HT1080 (cell line): ENCODE data around the gene MRPL49. TPM values are rescaled to one million over a fixed set of nuclear protein-coding genes. Genes with fewer than 3 reads are reported as not detected.
A peak's percentile ranks its signal among the peaks of the same experiment; 100 is the strongest.
"Not testable (repeated sequence)": the region's sequence is repeated elsewhere in the genome, so short reads cannot be mapped to it uniquely, and the experiment has no call there.

Source experiments
- DNase-seq: peaks from one replicate; pipeline ENCODE4 v3.0.0-alpha.2; 2015; ENCODE audit warnings: low read depth
- total RNA-seq: library from RNA; depleted of rRNA; stranded (reverse); fragments of >200 nt; shearing (Covaris generic); gene quantifications from 2 replicates; pipeline ENCODE4 v1.2.3, GENCODE V29; 2014

Gene MRPL49
- total RNA-seq, 1 experiment from 2014 or later = 124 TPM

DNA sequence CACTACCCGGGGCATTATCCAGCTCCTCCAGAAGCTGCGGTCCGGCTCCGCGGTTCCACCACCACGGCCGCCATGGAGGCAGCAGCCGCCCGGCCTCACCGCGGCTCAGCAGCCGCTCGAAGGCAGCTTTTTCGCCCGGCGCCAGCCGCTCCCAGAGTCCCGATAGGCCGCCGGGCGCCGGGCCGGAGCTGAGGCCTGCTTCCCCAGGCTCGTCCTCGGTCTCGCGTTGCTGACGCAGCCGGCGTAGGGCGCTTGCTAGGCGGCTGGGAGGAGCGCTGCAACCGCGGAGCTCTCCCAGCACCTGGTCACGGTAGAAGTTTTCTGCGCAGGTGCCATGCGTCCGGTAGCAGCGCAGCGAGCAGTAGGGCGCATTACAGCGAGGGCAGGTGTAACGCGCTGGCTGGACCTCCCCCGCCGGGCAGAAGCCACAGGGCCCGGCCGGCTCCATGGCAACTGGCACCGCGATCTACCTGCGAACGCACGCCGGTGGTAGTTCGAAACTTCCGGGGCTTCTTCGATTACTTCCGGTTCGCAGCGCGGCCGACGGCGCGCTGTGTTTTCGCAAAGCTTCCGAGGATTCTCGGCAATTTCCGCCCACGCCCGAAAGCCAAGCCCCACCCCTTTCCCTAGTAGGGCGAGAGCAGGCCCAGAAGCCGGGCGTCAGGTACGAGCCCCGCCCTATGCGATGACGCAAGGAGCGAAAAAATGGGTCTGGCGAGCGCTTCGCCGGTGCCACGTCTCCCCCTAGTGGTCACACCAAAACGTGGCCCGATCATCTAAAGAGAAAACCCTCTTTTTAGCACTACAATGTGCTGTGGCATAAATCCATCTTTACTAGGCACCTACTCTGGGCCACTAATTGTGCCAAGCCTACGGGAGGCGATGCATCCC lies 4.7 kb upstream of the MRPL49 start, which contains the start of gene ZNHIT2:
Gene ZNHIT2, minus strand, starts transcription at position 496 of the 891 bp plus-strand sequence. Its CDS starts 48 bp downstream, at position 448.
- peak; percentile 98 for DNase-seq

DNA sequence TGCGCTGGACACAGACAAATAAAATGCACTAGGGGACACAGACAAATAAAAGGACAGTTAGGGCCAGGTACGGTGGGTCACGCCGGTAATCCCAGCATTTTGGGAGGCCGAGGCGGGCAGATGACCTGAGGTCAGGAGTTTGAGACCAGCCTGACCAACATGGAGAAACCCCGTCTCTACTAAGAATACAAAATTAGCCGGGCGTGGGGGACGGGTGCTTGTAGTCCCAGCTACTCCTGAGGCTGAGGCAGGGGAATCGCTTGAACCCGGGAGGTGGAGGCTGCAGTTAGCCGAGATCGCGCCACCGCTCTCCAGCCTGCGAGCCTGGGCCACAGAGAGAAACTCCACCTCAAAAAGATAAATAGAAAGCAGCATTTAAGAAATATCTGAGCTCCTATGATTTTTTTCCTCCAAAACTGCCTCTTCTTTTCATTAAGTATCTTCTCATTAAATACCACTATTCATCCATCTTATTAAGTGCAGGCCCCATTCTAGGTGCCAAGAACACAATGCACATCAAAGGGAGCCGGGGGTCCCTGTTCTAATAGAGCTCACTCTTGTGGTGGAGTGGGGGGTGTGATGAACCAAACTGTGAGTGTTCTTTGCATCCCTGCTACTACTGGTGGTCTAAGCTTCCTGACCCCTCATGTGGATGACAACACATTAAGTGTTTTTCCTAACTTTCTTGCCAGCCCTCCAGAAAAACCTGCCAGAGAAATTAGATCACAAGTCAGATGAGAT lies 3.9 kb upstream of the MRPL49 start:
- no peak for DNase-seq

DNA sequence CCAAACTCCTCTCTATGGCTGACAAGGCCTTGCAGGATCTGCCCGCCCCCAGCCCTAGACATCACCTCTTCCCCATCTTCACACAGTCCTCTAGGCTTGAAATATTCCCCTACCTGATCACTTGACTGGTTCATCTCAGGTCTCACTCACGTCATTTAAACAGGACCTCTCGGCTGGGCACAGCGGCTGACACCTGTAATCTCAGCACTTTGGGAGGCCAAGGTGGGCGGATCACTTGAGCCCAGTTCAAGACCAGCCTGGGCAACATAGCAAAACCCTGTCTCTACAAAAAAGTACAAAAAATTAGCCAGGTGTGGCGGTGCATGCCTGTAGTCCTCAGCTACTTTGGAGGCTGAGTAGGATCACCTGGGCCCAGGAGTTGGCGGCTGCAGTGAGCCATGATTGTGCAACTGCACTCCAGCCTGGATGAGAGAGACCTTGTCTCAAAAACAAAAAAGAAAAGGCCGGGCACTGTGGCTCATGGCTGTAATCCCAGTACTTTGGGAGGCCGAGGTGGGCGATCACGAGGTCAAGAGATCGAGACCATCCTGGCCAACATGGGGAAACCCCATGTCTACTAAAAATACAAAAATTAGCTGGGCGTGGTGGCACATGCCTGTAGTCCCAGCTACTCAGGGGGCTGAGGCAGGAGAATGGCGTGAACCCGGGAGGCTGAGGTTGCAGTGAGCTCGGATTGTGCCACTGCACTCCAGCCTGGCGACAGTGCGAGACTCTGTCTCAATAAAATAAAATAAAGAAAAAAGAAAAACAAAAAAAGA lies 3.0 kb upstream of the MRPL49 start:
- not testable (repeated sequence) for DNase-seq

DNA sequence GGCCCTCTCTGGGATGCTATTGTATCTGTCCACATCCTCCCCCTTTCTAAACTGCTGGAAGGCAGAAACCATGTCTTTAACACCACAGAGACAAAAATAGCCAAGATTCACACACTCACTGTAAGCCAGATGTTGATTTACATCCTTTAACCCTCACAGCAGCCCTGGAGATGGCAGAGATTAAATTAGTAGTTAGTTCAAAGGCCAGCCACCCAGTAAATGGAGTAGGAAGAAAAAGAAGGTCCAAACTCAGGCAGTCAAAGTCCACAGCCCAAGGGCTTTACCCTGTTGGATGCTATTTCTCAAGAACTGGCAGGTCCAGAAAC lies 2.5 kb upstream of the MRPL49 start:
- DNase-seq = no peak

GRCh38 chr11:65120831-65121230 lies 1.3 kb upstream of the MRPL49 start:
- no peak for DNase-seq

DNA sequence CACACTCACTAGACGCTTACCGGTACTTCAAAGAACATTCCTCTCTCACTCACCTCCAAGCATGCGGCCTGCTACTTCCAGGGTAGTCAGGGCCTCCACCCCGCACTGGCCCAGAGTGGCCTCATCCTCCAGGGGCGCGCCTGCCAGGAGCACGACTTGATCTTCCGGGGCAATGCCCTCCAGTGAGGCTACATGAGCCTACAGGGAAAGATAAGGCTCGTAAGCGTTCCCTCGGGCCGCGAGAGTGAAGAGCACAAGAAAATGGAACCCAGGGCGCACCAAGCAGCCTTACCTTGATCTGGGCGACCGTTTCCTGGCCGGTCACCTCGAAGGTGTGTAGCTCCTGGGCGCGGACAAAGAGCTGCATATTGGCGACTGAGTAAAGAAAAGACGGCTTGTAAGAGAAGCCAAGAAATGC lies 665 bp upstream of the MRPL49 start:
- DNase-seq = no peak

DNA sequence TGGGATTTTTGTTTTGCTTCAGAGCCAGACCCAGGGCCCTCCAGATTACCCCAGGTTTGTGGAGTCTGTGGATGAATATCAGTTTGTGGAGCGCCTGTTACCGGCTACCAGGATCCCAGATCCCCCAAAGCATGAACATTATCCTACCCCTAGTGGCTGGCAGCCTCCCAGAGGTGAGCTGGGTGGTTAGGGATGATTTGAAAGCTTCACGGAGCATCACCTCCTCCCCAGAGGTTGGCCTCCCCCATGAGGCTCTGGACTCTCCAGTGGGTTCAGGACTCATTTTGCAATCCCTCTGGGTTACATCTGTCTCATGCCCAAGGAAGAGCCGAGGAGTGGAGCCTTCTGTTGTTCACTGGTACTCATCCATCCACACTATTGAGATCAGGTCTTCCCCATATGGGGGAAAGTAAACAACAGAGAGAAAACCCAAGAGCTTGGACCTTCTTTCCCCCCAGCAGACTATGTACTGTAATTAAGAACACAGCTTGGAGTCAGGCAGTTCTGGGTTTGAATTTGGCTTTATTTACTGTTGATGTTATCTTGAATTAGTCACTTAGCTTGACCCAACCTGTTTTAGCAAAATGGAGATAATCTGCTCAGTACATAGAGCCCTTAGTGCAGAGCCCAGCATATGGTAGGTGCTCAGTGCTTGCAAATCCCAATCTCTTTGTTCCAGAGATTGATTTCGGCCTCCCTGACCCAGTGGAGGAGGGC lies 2.5 kb downstream of the MRPL49 start:
- DNase-seq = no peak

DNA sequence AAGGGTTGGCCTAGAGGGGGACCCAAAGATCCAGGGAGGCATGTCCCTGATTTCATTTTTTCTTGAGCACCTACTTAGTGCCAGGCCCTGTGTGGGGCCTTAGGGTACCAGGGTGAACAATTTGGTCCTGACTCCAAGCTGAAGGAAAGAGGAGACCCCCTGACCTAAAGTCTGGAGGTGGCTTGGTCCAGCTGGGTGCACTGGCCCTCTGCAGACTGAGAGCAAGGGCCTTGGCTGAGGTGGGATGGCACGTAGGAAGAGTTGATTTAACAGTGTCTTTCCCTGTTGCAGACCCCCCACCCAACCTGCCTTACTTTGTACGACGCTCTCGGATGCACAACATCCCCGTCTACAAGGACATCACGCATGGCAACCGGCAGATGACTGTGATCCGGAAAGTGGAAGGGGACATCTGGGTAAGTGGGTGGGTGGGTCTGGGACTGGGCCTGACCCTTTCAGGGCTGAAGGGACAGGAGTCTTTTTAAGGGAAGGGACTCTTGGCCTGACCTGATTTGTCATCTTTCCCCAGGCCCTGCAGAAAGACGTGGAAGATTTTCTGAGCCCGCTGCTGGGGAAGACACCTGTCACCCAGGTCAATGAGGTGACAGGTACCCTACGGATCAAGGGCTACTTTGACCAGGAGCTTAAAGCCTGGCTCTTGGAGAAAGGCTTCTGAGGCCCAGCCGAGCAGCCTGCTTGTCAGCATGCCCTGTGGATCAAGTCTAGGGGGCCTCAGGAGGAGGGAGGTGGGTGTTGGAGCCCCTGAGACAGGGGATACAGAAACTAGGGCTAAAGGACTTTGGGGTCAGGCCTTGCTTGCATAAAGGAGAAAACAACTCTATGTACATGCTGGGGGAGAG lies 3.3 kb downstream of the MRPL49 start:
- no peak for DNase-seq

DNA sequence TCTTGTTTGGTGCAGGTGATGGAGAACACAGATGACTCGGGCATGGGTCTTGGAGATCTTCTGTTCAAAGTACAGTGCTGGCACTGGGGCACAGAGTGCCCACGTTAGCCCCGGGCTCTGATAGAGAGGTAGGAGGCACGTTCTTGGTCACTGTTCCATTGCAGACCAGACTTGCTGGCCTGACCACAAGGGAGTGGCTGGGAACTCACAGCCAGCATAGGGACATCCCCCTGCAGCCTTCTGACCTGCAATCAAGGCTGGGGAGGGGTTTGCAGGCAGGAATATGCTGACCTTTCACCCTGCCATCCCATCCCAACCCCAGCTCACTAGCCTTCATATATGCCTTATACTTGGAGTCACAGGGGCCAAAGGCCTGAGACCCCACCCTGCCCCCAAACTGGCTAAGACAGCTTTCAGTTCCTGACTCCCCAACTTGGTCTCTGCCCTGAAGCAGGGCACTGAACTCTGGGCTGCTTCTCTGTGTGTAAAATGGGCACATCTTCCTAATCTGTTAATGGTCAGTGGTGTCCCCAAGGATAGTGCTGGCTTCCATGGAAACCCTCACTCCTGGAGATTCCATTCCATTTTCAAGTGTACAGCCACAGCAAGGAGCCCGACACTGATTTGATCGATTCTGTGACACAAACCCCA lies 4.6 kb downstream of the MRPL49 start:
- no peak for DNase-seq

DNA sequence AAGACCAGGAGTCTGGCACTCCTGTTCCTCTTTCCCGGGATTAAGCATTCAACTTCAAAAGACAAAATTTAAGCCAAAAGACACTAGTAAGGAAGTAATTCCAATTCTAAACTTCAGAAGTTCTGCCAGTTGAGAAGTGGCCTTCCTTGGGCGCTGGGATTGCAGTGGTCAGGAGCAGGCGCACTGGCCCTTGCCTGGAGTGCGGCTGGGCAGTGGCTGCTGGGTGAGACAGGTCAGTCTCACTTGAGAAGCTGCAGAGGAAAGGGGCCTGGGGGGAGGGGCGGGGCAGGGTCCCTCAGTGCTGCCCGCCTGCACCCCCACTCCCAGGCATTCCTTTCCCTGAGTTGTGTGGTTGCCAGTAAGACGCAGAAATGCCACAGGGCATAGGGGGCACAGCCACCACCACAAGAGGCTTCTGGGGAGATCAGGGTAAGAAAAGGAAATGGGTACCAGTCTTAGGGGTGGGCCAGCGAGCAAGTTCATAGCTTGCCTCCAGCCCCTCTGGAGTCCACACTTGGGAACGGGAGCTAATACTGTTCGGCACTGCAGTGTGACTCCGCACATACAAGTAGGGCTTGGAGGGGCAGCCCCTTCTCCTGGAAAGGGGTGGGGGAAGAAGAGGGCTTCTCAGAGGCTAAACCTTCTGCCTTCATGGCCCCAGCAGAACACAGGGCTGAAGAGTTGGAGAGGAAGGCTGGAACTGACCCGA lies 5.5 kb downstream of the MRPL49 start:
- no peak for DNase-seq

DNA sequence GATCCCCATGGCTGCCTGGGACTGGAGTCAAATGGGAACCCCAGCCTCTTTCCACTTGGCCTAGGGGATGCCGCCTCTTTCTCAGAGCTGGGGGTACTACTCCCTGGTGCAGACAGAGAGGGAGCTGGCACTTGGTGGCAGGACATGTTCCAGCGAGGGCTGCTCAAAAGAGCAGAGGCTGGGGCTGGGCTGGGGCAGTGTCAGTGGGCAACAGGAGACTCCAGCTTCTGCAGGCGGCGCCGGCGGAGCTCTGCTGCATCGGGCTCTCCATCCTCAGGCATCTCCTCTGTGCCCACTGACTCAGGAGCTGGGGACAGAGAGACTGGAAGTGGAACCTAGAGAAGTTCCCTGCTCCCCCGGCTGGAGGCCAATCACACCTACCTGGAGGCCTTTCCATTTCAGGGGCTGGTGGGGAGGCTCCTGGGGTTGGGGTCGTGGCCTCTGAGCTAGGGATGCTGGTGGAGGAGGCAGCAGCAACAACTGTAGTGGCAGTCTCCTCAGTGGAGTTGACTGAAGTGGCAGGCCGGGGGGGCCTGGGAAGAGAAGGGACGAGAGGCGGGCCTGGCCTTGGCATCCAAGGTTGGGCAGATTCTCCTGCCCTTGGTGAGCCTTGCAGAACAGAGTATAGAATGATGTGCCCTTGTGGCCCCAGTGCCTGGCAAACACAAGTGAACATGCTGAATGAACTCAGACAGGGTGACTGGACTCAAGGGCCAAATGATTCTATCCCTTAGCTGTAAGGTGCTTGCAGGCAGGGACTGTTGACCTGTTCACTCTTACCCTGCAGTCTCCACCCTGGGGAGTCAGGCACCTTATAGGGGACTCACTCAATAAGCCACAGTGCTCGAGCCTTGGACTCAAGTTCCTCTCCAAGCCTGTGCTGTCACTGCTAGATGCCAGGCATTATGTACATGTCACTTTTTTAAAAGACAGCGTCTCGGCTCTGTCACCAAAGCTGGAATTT lies 6.3 kb downstream of the MRPL49 start:
- DNase-seq = no peak

GRCh38 chr11:65129649-65130441 lies 7.7 kb downstream of the MRPL49 start:
- no peak for DNase-seq

GRCh38 chr11:65130631-65131416 lies 8.7 kb downstream of the MRPL49 start:
- DNase-seq = no peak

DNA sequence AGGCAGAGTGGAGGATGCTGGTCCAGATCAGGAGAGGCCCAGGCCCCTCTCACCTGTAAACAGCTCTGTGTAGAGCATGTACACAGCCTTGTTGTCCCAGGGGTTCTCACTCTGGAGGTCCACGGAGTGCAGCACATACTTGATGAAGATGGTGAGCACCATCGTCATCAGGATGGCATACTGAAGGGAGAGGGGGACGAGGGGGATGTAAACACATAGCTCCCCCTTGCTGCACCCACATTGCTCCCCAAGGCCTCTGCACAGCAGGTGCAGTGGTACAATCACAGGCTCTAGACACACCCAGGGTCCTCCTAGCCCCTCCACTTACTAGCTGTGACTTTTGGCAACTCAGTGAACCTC lies 9.3 kb downstream of the MRPL49 start:
- DNase-seq = no peak

DNA sequence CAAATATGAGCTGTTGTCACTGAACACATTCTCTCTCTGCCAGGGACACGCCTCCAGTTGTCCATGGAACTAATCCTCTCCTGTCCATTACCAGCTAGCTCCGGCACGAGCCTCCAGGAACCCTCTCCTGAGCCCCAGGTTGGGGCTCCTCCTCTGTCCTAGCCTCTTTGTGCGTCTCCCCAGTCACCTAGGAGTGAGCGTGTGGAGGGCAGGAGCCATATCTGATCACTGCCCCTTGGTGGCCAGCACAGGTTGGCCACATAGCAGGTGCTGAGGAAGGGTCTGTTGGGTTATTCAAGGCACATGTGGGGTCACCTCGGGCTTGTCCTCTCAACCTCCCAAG lies 9.7 kb downstream of the MRPL49 start:
- no peak for DNase-seq

DNA sequence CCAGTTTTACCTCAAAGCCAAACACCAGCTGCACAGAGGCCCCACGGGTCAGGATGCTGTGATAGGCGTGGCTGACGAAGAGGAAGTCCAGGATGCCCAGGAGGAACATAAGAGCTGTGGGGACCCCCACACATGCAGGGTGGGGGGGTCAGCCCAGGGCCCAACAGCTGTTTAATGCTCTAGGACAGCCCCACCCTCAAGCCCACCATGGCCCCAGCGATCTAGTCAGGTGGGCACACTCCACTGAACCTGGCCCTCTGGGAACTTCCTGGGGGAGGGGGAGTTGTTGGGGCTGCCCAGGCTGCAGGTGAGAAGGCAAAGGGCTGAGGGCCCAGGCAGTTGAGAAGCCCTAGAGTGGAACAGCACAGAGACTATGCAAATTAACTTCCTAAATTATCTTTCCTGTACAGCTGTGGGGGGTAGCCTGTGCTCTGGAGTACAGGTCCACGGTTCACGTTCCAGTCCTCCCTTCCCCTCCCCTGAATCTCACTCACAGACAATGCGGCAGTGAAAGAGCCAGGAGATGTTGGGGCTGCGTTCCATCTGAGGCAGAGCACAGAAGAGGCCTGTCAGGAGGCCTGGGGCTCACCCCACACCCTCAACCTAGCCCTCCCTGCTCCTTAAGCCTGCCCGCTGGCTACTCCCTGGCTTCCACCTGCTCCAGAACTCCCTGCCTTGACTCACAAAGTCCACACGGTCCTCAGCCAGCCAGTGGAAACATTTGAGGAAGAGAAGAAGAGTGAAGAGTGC lies 10.3 kb downstream of the MRPL49 start:
- no peak for DNase-seq
